ENCODE data around the gene RAD51B.

The RAD51B gene

DNA sequence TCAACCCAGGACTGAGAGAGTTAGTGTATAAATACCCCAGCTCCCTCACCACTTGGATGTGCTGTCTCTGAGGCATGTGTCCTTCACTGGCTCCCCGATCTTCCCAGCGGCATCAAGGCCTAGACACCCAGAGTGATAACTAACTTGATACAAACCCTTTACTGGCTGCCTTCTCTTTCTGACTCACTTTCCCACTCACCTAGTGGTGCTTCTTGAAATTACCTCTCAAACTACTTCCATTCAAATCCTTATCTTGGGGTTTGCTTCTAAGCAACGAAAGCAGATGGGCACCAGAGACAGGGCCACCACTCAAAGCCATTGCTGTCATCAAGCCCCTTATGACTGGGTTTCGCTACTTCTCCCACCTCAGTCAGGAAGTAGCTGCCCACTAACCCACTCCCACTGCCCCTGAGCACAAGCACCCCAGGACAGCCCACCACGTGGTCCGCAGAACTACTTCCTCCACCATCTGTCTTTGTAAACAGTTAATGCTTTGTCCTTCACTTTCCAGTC, 956.1 kb downstream of the RAD51B start:
- DNase-seq (ENCODE audit: low spot score) = no peak
- TF ChIP-seq, protein P1, sequence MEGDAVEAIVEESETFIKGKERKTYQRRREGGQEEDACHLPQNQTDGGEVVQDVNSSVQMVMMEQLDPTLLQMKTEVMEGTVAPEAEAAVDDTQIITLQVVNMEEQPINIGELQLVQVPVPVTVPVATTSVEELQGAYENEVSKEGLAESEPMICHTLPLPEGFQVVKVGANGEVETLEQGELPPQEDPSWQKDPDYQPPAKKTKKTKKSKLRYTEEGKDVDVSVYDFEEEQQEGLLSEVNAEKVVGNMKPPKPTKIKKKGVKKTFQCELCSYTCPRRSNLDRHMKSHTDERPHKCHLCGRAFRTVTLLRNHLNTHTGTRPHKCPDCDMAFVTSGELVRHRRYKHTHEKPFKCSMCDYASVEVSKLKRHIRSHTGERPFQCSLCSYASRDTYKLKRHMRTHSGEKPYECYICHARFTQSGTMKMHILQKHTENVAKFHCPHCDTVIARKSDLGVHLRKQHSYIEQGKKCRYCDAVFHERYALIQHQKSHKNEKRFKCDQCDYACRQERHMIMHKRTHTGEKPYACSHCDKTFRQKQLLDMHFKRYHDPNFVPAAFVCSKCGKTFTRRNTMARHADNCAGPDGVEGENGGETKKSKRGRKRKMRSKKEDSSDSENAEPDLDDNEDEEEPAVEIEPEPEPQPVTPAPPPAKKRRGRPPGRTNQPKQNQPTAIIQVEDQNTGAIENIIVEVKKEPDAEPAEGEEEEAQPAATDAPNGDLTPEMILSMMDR (IDR thresholded peaks at IDR 0.05; ENCODE audit: extremely low read depth, missing control alignments) = no peak

DNA sequence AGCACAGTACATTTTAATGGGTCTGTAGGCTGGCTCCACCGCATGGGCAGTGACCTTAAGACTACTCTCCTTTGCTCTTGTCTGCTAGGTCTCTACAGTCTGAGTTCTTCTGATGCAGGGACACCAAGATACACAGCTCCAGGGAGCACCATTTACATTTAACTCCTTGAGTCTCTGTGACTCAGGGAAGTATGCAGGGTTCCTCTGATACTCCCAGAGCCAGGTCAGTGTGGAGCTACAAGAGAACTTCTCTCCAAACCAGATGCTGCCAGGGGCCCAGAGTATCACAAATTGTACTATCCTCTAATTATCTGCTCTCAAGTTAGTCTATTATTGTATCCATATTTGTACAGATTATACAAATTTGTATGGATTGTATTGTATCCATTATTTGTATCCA, 958.1 kb downstream of the RAD51B start:
- TF ChIP-seq, protein P1 (IDR thresholded peaks at IDR 0.05; ENCODE audit: extremely low read depth, missing control alignments) = no peak
- no peak for DNase-seq (ENCODE audit: low spot score)

Data from GM20000 (cell line).